HG03460 (cell line): Measurements from ENCODE around the gene PCYOX1L.
"Not testable (repeated sequence)": the region's sequence is repeated elsewhere in the genome, so short reads cannot be mapped to it uniquely, and the experiment has no call there.

Experiments used
- ATAC-seq: cut with Tn5 transposase; IDR thresholded peaks from one replicate; pipeline ENCODE4 v1.9.1; 2021; ENCODE audit not compliant: unreplicated experiment

Gene PCYOX1L

GRCh38 chr5:149382517-149383220, 24.8 kb downstream of the PCYOX1L start:
- ATAC-seq = no peak

GRCh38 chr5:149383399-149383798, 25.6 kb downstream of the PCYOX1L start:
- no peak for ATAC-seq

GRCh38 chr5:149386166-149386565, 28.3 kb downstream of the PCYOX1L start:
- ATAC-seq = no peak

- ATAC-seq = no peak
Measured at GRCh38 chr5:149387081-149387631, 29.3 kb downstream of the PCYOX1L start.

GRCh38 chr5:149387982-149388381, 30.1 kb downstream of the PCYOX1L start:
- no peak for ATAC-seq

- no peak for ATAC-seq
Measured at GRCh38 chr5:149388498-149389190, 30.8 kb downstream of the PCYOX1L start.

DNA sequence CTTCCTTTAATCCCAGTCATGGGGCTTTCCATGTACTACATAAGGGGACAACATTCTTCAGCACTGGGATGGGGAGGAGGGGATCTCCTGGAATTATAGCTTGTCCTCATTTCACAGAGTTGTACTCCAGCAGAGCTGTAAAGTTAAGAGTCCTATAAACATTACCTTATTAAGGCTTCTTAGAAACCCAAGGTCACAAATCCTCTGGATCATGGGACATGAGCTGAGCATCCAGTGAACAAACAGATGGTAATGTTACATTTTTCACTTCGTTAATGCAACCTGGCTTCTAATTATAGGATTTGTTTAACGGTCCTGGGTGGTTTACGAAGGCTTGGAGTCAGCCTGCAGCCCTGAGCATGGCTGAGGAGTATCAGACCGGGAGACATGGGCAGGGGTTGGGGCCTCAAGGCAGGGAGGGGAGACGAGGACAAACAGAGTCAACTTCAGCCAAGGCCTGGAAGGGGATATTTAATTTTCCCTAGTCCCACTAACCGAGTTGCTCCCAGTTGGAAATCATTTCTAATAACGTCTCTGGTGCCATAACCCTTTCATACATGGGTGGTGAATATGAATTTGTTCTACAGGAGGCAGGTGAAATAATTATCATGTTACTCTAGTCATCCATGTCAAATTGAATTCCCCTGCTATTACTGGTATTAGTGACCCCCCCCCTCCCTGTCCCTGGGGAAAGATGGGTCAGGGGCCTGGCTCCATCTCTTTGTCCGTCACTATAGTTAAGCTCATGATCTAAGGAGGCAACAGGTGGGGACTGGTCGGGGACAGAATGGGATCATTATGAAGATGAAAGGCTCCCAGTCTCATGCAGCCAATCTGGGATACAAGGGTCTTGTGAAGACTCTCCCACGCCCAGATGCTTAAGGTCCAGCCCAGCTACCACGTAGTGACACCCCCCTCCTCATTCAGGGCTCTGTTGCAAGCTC, 32.0 kb downstream of the PCYOX1L start:
- no peak for ATAC-seq

DNA sequence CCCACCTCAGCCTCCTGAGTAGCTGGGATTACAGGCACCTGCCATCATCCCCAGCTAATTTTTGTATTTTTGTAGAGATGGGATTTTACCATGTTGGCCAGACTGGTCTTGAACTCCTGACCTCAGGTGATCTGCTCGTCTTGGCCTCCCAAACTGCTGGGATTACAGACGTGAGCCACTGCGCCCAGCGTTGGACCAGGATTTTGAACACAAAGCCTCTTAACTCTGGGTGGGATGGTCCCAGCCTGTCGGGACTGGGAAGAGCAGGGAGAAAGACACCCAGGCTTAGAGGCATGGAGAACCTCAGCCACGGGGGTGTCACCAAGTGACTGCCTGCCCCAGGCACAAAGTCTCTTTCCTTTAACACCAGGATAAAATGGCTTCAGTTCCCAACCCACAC, 33.2 kb downstream of the PCYOX1L start:
- not testable (repeated sequence) for ATAC-seq

GRCh38 chr5:149391524-149391923, 33.7 kb downstream of the PCYOX1L start:
- no peak for ATAC-seq

DNA sequence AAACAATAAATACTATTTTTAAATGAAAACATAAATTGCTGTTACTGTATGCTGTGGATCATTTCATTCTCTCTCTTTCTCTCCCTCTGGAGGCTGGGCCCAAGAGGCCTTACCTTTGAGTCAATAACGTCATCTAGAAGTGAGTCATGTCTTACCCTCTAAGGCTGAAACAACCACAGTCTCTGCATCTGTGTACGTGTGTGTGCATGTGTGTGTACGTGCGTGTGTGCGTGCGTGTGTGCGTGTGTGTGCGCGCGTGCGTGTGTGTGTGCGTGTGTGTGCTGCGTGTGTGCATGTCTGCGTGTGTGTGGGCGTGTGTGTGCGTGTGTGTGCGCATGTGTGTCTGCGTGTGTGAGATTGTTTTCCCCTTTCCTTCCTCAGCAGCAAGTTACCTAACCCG, 34.9 kb downstream of the PCYOX1L start:
- ATAC-seq = no peak

GRCh38 chr5:149394996-149395395, 37.1 kb downstream of the PCYOX1L start:
- not testable (repeated sequence) for ATAC-seq

DNA sequence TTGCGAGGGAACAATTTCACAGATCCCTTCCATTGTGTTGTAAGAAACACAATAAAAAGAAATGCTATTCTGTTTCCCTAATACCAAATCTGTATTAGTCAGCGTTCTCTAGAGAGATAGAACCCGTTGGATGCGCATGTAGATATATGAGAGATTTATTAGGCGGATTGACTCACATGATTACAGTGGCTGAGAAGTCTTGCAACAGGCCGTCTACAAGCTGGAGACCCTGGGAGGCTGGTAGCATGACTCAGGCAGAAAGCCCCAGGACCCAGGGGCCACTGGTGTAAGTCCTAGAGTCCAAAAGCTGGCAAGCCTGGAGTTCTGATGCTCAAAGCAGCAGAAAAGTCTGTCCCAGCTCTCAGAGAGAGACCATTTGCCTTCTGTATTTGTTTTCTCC, 39.7 kb downstream of the PCYOX1L start:
- ATAC-seq = no peak

DNA sequence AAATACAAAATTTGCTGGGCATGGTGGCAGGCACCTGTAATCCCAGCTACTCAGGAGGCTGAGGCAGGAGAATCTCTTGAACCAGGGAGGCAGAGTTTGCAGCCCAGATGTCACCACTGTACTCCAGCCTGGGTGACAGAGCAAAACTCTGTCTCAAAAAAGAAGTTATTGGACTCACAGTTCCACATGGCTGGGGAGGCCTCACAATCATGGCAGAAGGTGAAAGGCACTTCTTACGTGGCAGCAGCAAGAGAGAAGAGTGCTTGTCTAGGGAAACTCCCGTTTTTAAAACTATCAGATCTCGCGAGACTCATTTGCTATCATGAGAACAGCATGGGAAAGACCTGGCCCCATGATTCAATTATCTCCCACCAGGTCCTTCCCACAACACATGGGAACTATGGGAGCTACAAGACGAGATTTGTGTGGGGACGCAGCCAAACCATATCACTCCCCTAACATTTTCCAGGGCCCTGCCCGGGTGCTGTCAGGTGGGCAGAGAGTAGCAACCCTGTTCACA, 41.0 kb downstream of the PCYOX1L start:
- not testable (repeated sequence) for ATAC-seq

DNA sequence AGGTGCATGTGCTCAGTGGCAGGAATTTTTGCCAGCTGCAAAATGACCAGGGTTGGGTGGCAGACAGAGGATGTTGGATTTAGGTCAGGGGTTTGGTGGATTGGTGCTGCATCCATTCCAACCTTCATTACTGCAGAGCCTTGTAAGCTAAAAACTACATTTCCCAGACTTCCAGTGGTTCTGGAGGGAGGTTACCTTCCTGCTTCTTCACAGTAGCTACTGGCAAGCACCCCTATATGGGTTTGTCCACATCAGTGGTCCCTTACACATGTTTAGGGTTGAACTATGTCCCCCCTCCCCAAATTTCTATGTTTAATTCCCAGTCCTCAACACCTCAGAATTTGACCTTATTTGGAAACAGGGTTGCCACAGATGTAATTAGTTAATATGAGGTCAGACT, 41.9 kb downstream of the PCYOX1L start:
- no peak for ATAC-seq

- no peak for ATAC-seq
Measured at GRCh38 chr5:149400304-149400703, 42.5 kb downstream of the PCYOX1L start.

GRCh38 chr5:149401051-149401450, 43.2 kb downstream of the PCYOX1L start:
- ATAC-seq = no peak

DNA sequence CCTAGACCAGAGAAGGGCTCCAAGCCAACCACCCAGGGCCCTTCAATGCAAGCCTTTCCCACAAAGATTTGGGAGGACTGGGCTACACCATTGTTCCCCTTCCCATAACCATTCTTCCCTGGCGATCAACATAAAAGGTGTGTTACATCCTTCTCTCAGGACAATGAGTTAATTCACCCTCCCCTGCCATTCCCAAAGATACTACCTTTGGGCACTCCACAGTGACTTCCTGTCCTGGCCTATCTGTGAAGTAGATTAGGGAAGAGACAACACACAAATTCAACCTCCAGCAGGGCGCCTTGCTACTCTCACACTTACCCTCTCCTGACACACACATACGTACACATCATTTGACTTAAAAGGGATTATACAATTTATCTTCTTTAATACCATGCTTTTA, 44.4 kb downstream of the PCYOX1L start:
- ATAC-seq = no peak

GRCh38 chr5:149403923-149404745, 46.3 kb downstream of the PCYOX1L start:
- ATAC-seq = no peak

DNA sequence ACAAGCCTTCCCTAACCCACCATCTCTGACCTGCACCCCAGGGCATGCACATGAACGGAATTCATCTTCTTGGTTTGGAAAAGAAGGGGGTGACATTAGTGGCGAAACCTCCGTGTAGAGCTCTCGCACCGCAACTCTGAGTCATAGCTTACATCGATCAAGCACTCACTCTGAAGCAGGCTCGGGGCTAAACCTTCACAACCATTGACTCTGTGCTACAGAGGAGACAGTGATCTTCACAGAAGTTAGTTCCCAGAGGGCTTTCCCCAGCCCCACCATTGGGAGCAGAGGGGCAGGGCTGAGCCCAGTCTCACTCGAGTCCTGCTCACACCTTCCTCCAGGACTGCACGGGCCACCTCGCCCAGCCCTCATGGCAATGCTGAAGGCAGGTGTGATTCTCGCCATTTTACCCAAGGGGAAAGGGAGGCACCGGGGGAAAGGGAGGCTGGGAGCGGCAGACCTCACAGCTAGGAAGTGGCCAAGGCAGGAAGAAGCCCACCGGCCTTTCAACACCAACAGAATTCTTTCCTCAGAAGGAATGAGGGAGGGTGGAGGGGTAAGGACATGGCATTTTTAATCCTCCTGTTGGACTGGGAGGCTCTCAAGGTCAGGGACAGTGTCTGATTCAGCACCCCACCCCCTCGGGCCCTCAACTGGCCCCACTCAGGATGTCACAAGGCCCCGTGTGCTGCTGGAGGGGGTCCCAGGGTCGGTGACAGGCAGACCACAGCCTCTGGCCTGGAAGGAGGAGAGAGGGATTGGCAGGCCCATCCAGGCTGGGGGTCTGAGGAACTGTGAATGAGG, 47.1 kb downstream of the PCYOX1L start:
- no peak for ATAC-seq
